Activated B cell treated with CpG ODN at 0.5 μM for 24 hours (primary cell): Measurements from ENCODE around the gene MPST. TPM values are rescaled to one million over a fixed set of nuclear protein-coding genes. Genes with fewer than 3 reads are reported as not detected.

ENCODE experiments used
- ATAC-seq: fragments of 200-7000 bp; cut with Tn5 transposase; one replicate; pipeline ENCODE4 v1.10.0; 2021; ENCODE audit warnings: low read depth, mild to moderate bottlenecking, moderate library complexity
- CTCF ChIA-PET: fragments of 350-600 bp; sonication (Branson Sonifier 250); formaldehyde crosslinking; loops from one replicate; lab custom pipeline; 2021; ENCODE audit warnings: antibody characterized with exemption; lab: Charles Lee
- POLR2A ChIA-PET: fragments of 350-600 bp; sonication (Branson Sonifier 250); formaldehyde crosslinking; loops from one replicate; lab custom pipeline; 2021; ENCODE audit warnings: antibody characterized with exemption; lab: Charles Lee
- DNase-seq: peaks from one replicate; pipeline ENCODE4 v3.0.0; 2022
- H3K27ac Mint-ChIP-seq: one replicate; pipeline ENCODE4 v1.8.0; 2020; ENCODE audit warnings: mixed read lengths
- H3K27me3 Mint-ChIP-seq: one replicate; pipeline ENCODE4 v1.8.0; 2021; ENCODE audit warnings: mixed read lengths
- H3K36me3 Mint-ChIP-seq: one replicate; pipeline ENCODE4 v1.8.0; 2021; ENCODE audit warnings: low read depth, mixed read lengths
- H3K4me1 Mint-ChIP-seq: one replicate; pipeline ENCODE4 v1.8.0; 2021; ENCODE audit warnings: mixed read lengths
- H3K4me3 Mint-ChIP-seq: one replicate; pipeline ENCODE4 v1.8.0; 2020; ENCODE audit warnings: mild to moderate bottlenecking, mixed read lengths
- H3K9me3 Mint-ChIP-seq: one replicate; pipeline ENCODE4 v1.8.0; 2020; ENCODE audit warnings: mixed read lengths
- CTCF ChIP-seq: fragments of 200-600 bp; IDR thresholded peaks from one replicate; pipeline ENCODE4 v1.8.0; 2022; ENCODE audit warnings: antibody characterized with exemption, mild to moderate bottlenecking
- intact Hi-C: fragments of 100-400 bp; cut with micrococcal nuclease; formaldehyde crosslinking; loops from one replicate; pipeline ENCODE4 v1.15.1; 2024
- total RNA-seq: library from RNA; stranded (reverse); gene quantifications from 2 replicates; pipeline ENCODE4 v1.2.3, GENCODE V29; 2022

MPST gene
- total RNA-seq, 1 donor from 2014 or later = 15.6 TPM

GRCh38 chr22:37079158-37079557 lies 59.6 kb downstream of the MPST start:
- POLR2A ChIA-PET = interaction anchor here (0.8 to 1.5 kb wide), 7 partner anchors 9 to 145 kb away, joined by 3 to 9 read pairs (median 4); no protein-coding TSS in a partner anchor
- peaks cover 25% of the 10 kb centered on the region for H3K4me1 Mint-ChIP-seq

More at GRCh38 chr22:37079158-37079557, 59.6 kb downstream of the MPST start:
- Mint-ChIP-seq H3K27ac (peak overlapping the region; percentile 28), H3K36me3 (no peaks in the 10 kb centered on the region), H3K4me3 (no peak overlapping the region), H3K27me3 (no peaks in the 10 kb centered on the region), H3K9me3 (no peaks in the 10 kb centered on the region)
- DNase-seq (no peak), ATAC-seq (no peak)
- intact Hi-C loops = loop anchor here (5.0 kb wide), 1 partner anchor 58 kb away; no protein-coding TSS in a partner anchor
- CTCF ChIA-PET = interaction anchor here (0.8 to 2.5 kb wide), 6 partner anchors 43 to 181 kb away, joined by 3 to 15 read pairs (median 4); partner anchors contain the start of gene IL2RB
- no peak for TF ChIP-seq CTCF

Other genes starting within 250 kb of the MPST start
- gene IFT27, start 243.6 kb upstream of the MPST start, total RNA-seq = 26.2 and 32.7 TPM in 2 replicates
- gene PVALB, start 202.7 kb upstream of the MPST start, total RNA-seq = not detected in 2 replicates
- gene NCF4, start 158.7 kb upstream of the MPST start, total RNA-seq = 120 and 121 TPM in 2 replicates
- gene CSF2RB, start 106.1 kb upstream of the MPST start, total RNA-seq = 141 and 152 TPM in 2 replicates
- gene TST, start 295 bp upstream of the MPST start, total RNA-seq = 7.2 TPM in 2 replicates
- 28.9 and 29.4 TPM in 2 replicates for gene KCTD17, start 32.0 kb downstream of the MPST start, total RNA-seq
- 4.6 and 5.4 TPM in 2 replicates for gene TMPRSS6, start 90.0 kb downstream of the MPST start, total RNA-seq
- gene IL2RB, start 130.2 kb downstream of the MPST start, total RNA-seq = 11.0 and 12.7 TPM in 2 replicates
- gene C1QTNF6, start 168.5 kb downstream of the MPST start, total RNA-seq = 5.2 and 8.2 TPM in 2 replicates
- 1.7 and 1.8 TPM in 2 replicates for gene SSTR3, start 192.7 kb downstream of the MPST start, total RNA-seq
- gene RAC2, start 224.5 kb downstream of the MPST start, total RNA-seq = 518 and 557 TPM in 2 replicates